Mesothelial cell of epicardium (in vitro differentiated cells): ENCODE measurements around the gene GSTO1. TPM values are rescaled to one million over a fixed set of nuclear protein-coding genes. Genes with fewer than 3 reads are reported as not detected.

Source experiments
- DNase-seq, 2 experiments: peaks; one replicate each; pipeline ENCODE4 v3.0.0; 2021; ENCODE audit warnings: low spot score in 2 of 2; ENCODE audit not compliant: unreplicated experiment in 2 of 2
- H3K27ac Mint-ChIP-seq: 2 replicates; pipeline ENCODE4 v1.8.0; 2021; ENCODE audit warnings: mixed read lengths
- H3K27me3 Mint-ChIP-seq: 2 replicates; pipeline ENCODE4 v1.8.0; 2021; ENCODE audit warnings: low read depth, mixed read lengths
- H3K36me3 Mint-ChIP-seq: 2 replicates; pipeline ENCODE4 v1.8.0; 2021; ENCODE audit warnings: mixed read lengths
- H3K4me1 Mint-ChIP-seq: 2 replicates; pipeline ENCODE4 v1.8.0; 2021; ENCODE audit warnings: mixed read lengths
- H3K4me3 Mint-ChIP-seq: 2 replicates; pipeline ENCODE4 v1.8.0; 2021; ENCODE audit warnings: mild to moderate bottlenecking, moderate library complexity, mixed read lengths
- H3K9me3 Mint-ChIP-seq: 2 replicates; pipeline ENCODE4 v1.8.0; 2021; ENCODE audit warnings: mixed read lengths
- CTCF ChIP-seq: fragments of 200-600 bp; sonication (generic); IDR thresholded peaks from one replicate; pipeline ENCODE4 v1.5.0; 2021; ENCODE audit warnings: antibody characterized with exemption; ENCODE audit not compliant: unreplicated experiment
- total RNA-seq: library from RNA; stranded (reverse); gene quantifications from 3 replicates; pipeline ENCODE4 v1.2.1, GENCODE V29; 2021

Gene GSTO1
- total RNA-seq, 1 donor from 2014 or later = 65.2 TPM

- Mint-ChIP-seq H3K36me3 (no peaks in the 10 kb centered on the region), H3K9me3 (no peaks in the 10 kb centered on the region), H3K4me1 (no peaks in the 10 kb centered on the region), H3K27ac (no peak overlapping the region), H3K27me3 (peaks cover 10% of the 10 kb centered on the region), H3K4me3 (no peak overlapping the region)
- no peak for TF ChIP-seq CTCF
- DNase-seq = no peak
These were observed 34.2 kb upstream of the GSTO1 start for GRCh38 chr10:104220522-104220921.

- Mint-ChIP-seq H3K4me1 (no peaks in the 10 kb centered on the region), H3K9me3 (no peaks in the 10 kb centered on the region), H3K27ac (no peak overlapping the region), H3K27me3 (peaks cover 12% of the 10 kb centered on the region), H3K4me3 (no peak overlapping the region), H3K36me3 (no peaks in the 10 kb centered on the region)
- no peak for TF ChIP-seq CTCF
- no peak for DNase-seq
These were observed 31.4 kb upstream of the GSTO1 start for GRCh38 chr10:104223304-104223703.

GRCh38 chr10:104230490-104230889, 24.2 kb upstream of the GSTO1 start:
- peaks cover 9% of the 10 kb centered on the region for H3K4me1 Mint-ChIP-seq
- DNase-seq = no peak
- peaks cover 1% of the 10 kb centered on the region for H3K27me3 Mint-ChIP-seq
- no peak for TF ChIP-seq CTCF
- H3K9me3 Mint-ChIP-seq = peaks cover 15% of the 10 kb centered on the region
- no peak overlapping the region for H3K4me3 Mint-ChIP-seq
- no peak overlapping the region for H3K27ac Mint-ChIP-seq
- H3K36me3 Mint-ChIP-seq = no peaks in the 10 kb centered on the region

- DNase-seq = peak; percentile 90 to 98
- H3K4me3 Mint-ChIP-seq = peak within 1 kb of the TSS; percentile 80
- peaks cover 23% of the 10 kb centered on the region for H3K9me3 Mint-ChIP-seq
- H3K4me1 Mint-ChIP-seq = peaks cover 9% of the 10 kb centered on the region
- no peak for TF ChIP-seq CTCF
- no peaks in the 10 kb centered on the region for H3K36me3 Mint-ChIP-seq
- peak within 1 kb of the TSS; percentile 55 for H3K27ac Mint-ChIP-seq
- H3K27me3 Mint-ChIP-seq = peaks cover 1% of the 10 kb centered on the region
These were observed 22.7 kb upstream of the GSTO1 start, which contains the start of gene CFAP43 for GRCh38 chr10:104231784-104232612. Gene CFAP43, minus strand, starts transcription at chr10:104232364. Its CDS starts 118 bp downstream, at chr10:104232246.

GRCh38 chr10:104232613-104233102, 22.0 kb upstream of the GSTO1 start:
- Mint-ChIP-seq H3K36me3 (no peaks in the 10 kb centered on the region), H3K27me3 (no peaks in the 10 kb centered on the region), H3K27ac (peak overlapping the region; percentile 25), H3K9me3 (peaks cover 23% of the 10 kb centered on the region), H3K4me3 (peak overlapping the region; percentile 80), H3K4me1 (peaks cover 9% of the 10 kb centered on the region)
- TF ChIP-seq CTCF = no peak
- DNase-seq = no peak
